ENCODE results near the gene MAP3K5.

- TF ChIP-seq, protein P1, sequence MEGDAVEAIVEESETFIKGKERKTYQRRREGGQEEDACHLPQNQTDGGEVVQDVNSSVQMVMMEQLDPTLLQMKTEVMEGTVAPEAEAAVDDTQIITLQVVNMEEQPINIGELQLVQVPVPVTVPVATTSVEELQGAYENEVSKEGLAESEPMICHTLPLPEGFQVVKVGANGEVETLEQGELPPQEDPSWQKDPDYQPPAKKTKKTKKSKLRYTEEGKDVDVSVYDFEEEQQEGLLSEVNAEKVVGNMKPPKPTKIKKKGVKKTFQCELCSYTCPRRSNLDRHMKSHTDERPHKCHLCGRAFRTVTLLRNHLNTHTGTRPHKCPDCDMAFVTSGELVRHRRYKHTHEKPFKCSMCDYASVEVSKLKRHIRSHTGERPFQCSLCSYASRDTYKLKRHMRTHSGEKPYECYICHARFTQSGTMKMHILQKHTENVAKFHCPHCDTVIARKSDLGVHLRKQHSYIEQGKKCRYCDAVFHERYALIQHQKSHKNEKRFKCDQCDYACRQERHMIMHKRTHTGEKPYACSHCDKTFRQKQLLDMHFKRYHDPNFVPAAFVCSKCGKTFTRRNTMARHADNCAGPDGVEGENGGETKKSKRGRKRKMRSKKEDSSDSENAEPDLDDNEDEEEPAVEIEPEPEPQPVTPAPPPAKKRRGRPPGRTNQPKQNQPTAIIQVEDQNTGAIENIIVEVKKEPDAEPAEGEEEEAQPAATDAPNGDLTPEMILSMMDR (IDR thresholded peaks at IDR 0.05; ENCODE audit: insufficient read depth, low read length, poor library complexity, severe bottlenecking): peak; percentile 37
- no peak for TF ChIP-seq EZH2phosphoT487 (conservative IDR thresholded peaks at IDR 0.05; ENCODE audit: low read length)
Measured at GRCh38 chr6:136582711-136583471, 209.4 kb downstream of the MAP3K5 start.
